Endothelial cell (in vitro differentiated cells): ENCODE measurements around the gene MGAT1. TPM values are rescaled to one million over a fixed set of nuclear protein-coding genes. Genes with fewer than 3 reads are reported as not detected.
"Not testable (repeated sequence)": the region's sequence is repeated elsewhere in the genome, so short reads cannot be mapped to it uniquely, and the experiment has no call there.

Experiments used
- DNase-seq: peaks from one replicate; pipeline ENCODE4 v3.0.0; 2021; ENCODE audit warnings: low spot score
- H3K27ac Mint-ChIP-seq: one replicate; pipeline ENCODE4 v1.8.0; 2021; ENCODE audit warnings: mixed read lengths, inconsistent platforms; ENCODE audit not compliant: unreplicated experiment
- H3K27me3 Mint-ChIP-seq: one replicate; pipeline ENCODE4 v1.8.0; 2021; ENCODE audit warnings: mild to moderate bottlenecking, moderate library complexity, mixed read lengths, inconsistent platforms; ENCODE audit not compliant: unreplicated experiment
- H3K36me3 Mint-ChIP-seq: one replicate; pipeline ENCODE4 v1.8.0; 2021; ENCODE audit warnings: mild to moderate bottlenecking, low read depth, mixed read lengths, inconsistent platforms; ENCODE audit not compliant: unreplicated experiment
- H3K4me1 Mint-ChIP-seq: one replicate; pipeline ENCODE4 v1.8.0; 2021; ENCODE audit warnings: mild to moderate bottlenecking, mixed read lengths, inconsistent platforms; ENCODE audit not compliant: unreplicated experiment
- H3K4me3 Mint-ChIP-seq: one replicate; pipeline ENCODE4 v1.8.0; 2021; ENCODE audit warnings: mild to moderate bottlenecking, mixed read lengths, inconsistent platforms; ENCODE audit not compliant: unreplicated experiment
- H3K9me3 Mint-ChIP-seq: one replicate; pipeline ENCODE4 v1.8.0; 2021; ENCODE audit warnings: mixed read lengths, inconsistent platforms; ENCODE audit not compliant: unreplicated experiment
- total RNA-seq: library from RNA; stranded (reverse); fragmentation: NEBNext Ultra II Directional; extraction: Animal tissue kit (Norgen Biotek cat#: 25700); gene quantifications from one replicate; pipeline ENCODE4 v1.2.1, GENCODE V29; 2021; ENCODE audit not compliant: unreplicated experiment
- TF ChIP-seq, protein P1 (sequence below): fragments of 200-600 bp; sonication (generic); IDR thresholded peaks from one replicate; pipeline ENCODE4 v1.5.0; 2021; ENCODE audit warnings: antibody characterized with exemption; ENCODE audit not compliant: unreplicated experiment

MGAT1 gene
- total RNA-seq, 1 donor from 2014 or later = 115 TPM

DNA sequence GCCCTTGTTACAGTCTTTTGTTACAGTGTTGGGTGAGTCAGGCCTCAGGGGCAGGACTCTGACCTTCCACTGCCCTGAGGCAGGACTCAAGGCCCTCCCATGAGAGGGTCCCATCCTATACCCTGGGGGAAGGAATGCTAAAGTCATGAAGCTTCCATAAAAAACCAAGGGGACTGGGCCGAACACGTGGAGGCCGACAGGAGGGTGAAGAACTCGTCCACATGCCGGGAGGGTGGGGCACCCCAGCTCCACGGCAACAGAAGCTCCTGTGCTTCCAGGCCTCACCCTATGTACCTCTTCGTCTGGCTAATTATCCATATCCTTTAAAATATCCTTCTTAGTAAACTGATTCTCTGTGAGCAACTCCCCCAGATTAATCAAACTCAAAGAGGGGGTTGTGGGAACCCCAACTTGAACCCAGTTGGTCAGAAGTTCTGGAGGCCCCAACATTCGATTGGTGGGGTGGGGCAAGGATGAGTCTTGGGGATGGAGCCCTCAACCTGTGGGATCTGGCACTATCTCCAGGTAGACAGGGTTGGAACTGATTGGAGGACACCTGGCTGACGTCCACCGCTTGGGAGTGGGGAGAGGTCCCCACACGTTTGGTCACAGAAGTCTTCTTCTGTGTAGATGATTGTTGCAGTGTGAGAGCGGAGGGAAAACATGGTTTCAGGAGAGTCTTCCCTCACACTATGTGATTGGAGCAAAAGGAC lies 19.1 kb downstream of the MGAT1 start:
- Mint-ChIP-seq H3K36me3 (no peaks in the 10 kb centered on the region), H3K9me3 (no peaks in the 10 kb centered on the region), H3K4me1 (peaks cover 34% of the 10 kb centered on the region), H3K4me3 (peak overlapping the region; percentile 16), H3K27ac (peak overlapping the region; percentile 26), H3K27me3 (peaks cover 8% of the 10 kb centered on the region)
- DNase-seq = no peak
- TF ChIP-seq, protein P1, sequence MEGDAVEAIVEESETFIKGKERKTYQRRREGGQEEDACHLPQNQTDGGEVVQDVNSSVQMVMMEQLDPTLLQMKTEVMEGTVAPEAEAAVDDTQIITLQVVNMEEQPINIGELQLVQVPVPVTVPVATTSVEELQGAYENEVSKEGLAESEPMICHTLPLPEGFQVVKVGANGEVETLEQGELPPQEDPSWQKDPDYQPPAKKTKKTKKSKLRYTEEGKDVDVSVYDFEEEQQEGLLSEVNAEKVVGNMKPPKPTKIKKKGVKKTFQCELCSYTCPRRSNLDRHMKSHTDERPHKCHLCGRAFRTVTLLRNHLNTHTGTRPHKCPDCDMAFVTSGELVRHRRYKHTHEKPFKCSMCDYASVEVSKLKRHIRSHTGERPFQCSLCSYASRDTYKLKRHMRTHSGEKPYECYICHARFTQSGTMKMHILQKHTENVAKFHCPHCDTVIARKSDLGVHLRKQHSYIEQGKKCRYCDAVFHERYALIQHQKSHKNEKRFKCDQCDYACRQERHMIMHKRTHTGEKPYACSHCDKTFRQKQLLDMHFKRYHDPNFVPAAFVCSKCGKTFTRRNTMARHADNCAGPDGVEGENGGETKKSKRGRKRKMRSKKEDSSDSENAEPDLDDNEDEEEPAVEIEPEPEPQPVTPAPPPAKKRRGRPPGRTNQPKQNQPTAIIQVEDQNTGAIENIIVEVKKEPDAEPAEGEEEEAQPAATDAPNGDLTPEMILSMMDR = no peak

DNA sequence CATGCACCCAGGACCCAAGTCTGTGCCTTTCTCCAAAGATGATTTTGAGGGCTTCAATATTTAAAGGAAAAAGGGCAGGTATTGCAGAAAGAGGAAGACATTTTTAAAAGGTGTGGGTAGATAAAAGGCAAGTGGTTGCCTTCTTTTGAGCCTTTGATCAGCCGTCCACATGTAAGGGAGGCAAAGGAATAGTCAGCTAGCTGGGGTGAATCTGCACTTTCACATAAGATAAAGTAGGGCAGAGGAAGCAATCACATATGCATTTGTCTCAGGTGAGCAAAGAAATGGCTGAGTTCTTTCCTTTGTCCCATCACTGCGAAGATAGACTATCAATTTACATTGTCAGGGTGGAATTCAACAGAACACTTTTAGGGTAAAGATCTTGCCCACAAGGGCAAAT lies 19.9 kb downstream of the MGAT1 start:
- H3K36me3 Mint-ChIP-seq = no peaks in the 10 kb centered on the region
- TF ChIP-seq, protein P1 = no peak
- H3K4me1 Mint-ChIP-seq = peaks cover 28% of the 10 kb centered on the region
- H3K4me3 Mint-ChIP-seq = no peak overlapping the region
- H3K9me3 Mint-ChIP-seq = no peaks in the 10 kb centered on the region
- DNase-seq = no peak
- H3K27me3 Mint-ChIP-seq = peaks cover 10% of the 10 kb centered on the region
- H3K27ac Mint-ChIP-seq = no peak overlapping the region

GRCh38 chr5:180781900-180782326 lies 20.7 kb downstream of the MGAT1 start:
- not testable (repeated sequence) for H3K36me3 Mint-ChIP-seq, H3K27me3 Mint-ChIP-seq, DNase-seq, H3K27ac Mint-ChIP-seq, H3K4me3 Mint-ChIP-seq, H3K9me3 Mint-ChIP-seq
- peaks cover 20% of the 10 kb centered on the region for H3K4me1 Mint-ChIP-seq

DNA sequence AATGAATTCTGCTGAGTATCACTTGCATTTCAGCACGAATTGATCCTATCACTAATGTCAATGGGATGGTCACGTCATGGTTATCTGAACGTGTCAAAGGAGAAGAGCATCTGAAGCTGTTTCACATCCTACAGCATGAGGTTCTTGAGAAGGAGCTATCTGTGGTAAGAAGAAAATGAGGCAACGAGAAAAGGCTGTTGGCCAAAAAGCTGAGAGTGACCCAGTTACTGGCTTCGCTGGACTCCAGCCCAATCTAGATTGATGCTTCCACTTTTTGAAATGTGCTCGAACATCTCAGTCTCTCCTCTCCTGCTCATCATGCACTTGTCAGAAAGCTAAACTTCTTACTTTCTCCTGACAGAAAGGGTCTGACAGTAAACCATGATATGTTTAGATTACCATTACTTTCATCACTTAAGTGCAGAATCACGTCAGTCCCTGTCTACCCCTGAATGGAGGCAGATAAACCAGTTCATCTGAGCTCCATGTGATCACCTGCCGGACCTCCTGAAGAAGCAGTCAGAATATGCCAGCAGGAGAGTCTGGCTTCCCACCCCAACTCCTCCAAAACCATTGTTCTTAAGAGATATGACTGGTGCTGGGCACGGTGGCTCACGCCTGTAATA lies 22.5 kb downstream of the MGAT1 start:
- no peak for DNase-seq
- TF ChIP-seq, protein P1 = no peak
- H3K9me3 Mint-ChIP-seq = no peaks in the 10 kb centered on the region
- peaks cover 2% of the 10 kb centered on the region for H3K27me3 Mint-ChIP-seq
- no peak overlapping the region for H3K4me3 Mint-ChIP-seq
- no peak overlapping the region for H3K27ac Mint-ChIP-seq
- peaks cover 2% of the 10 kb centered on the region for H3K4me1 Mint-ChIP-seq
- H3K36me3 Mint-ChIP-seq = no peaks in the 10 kb centered on the region

DNA sequence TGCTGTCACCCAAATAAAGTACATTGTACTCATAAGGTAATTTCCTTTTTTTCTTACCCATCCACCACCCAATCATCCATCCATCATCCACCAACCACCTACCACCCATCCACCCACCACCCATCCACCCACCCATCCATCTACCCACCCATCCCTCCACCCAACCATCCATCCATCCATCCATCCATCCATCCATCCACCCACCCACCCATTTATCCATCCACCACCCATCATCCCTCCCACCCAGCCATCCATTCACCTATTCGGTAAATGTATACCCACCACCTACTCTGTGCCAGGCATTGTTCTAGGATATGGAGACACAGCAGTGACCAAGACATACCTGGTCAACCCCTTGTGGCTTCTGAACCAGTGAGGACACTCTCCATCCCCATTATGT lies 25.1 kb downstream of the MGAT1 start:
- Mint-ChIP-seq H3K27me3 (peaks cover 2% of the 10 kb centered on the region), H3K4me3 (no peak overlapping the region), H3K36me3 (no peaks in the 10 kb centered on the region), H3K9me3 (peaks cover 11% of the 10 kb centered on the region), H3K4me1 (no peaks in the 10 kb centered on the region), H3K27ac (no peak overlapping the region)
- TF ChIP-seq, protein P1 = no peak
- DNase-seq = no peak
